RWPE1 (cell line): ENCODE data around the gene ATP8B4.

Source experiments
- CTCF ChIA-PET: fragments of 350-600 bp; sonication (Branson Sonifier 250); formaldehyde crosslinking; extraction: SDS; loops from one replicate; lab custom pipeline; 2021; lab: Yijun Ruan, JAX
- POLR2A ChIA-PET: fragments of 400-600 bp; formaldehyde crosslinking; extraction: SDS; loops from one replicate; lab custom pipeline; 2020; ENCODE audit warnings: antibody characterized with exemption; ENCODE audit not compliant: low non-redundant PET; lab: Yijun Ruan, JAX
- DNase-seq: peaks from one replicate; pipeline ENCODE4 v3.0.0; 2012; ENCODE audit warnings: low spot score
- H3K27ac ChIP-seq: fragments of 450-650 bp; 2 replicates; pipeline ENCODE4 v1.5.1; 2017
- CTCF ChIP-seq: fragments of 450-650 bp; conservative IDR thresholded peaks from 2 replicates; pipeline ENCODE4 v1.5.1; 2017; ENCODE audit warnings: low read depth, mild to moderate bottlenecking

ATP8B4 gene

GRCh38 chr15:50003786-50004334 is 115.2 kb downstream of the ATP8B4 start:
- ChIA-PET CTCF (interaction anchor here (0.6 to 1.5 kb wide), 6 partner anchors 9 to 768 kb away, joined by 4 to 12 read pairs (median 5); no protein-coding TSS in a partner anchor), POLR2A (no interaction called here)
- DNase-seq, result peak; percentile 86
- H3K27ac ChIP-seq, result no peak overlapping the region
- TF ChIP-seq CTCF, result peak; percentile 71

- H3K27ac ChIP-seq, result no peak overlapping the region
- ChIA-PET POLR2A (no interaction called here), CTCF (interaction anchor here (0.5 kb wide), 1 partner anchor 13 kb away, joined by 4 read pairs; no protein-coding TSS in a partner anchor)
- DNase-seq, result no peak
- TF ChIP-seq CTCF, result no peak
Measured at GRCh38 chr15:49991587-49991986, 127.4 kb downstream of the ATP8B4 start.

GRCh38 chr15:49990835-49991545 is 128.0 kb downstream of the ATP8B4 start:
- ChIA-PET POLR2A (no interaction called here), CTCF (interaction anchor here (0.5 kb wide), 1 partner anchor 13 kb away, joined by 4 read pairs; no protein-coding TSS in a partner anchor)
- TF ChIP-seq CTCF, result no peak
- no peak for DNase-seq
- H3K27ac ChIP-seq, result no peak overlapping the region

- CTCF ChIA-PET, result no interaction called here
- no peak for DNase-seq
- TF ChIP-seq CTCF, result no peak
- H3K27ac ChIP-seq, result no peak overlapping the region
- POLR2A ChIA-PET, result no interaction called here
Measured at GRCh38 chr15:49989498-49989897, 129.5 kb downstream of the ATP8B4 start.

GRCh38 chr15:49988766-49989165 is 130.3 kb downstream of the ATP8B4 start:
- ChIA-PET CTCF (interaction anchor here (0.6 kb wide), 1 partner anchor 693 kb away, joined by 3 read pairs; no protein-coding TSS in a partner anchor), POLR2A (no interaction called here)
- TF ChIP-seq CTCF, result no peak
- no peak overlapping the region for H3K27ac ChIP-seq
- no peak for DNase-seq

- TF ChIP-seq CTCF, result no peak
- DNase-seq, result no peak
- CTCF ChIA-PET, result no interaction called here
- POLR2A ChIA-PET, result no interaction called here
- no peak overlapping the region for H3K27ac ChIP-seq
Measured at GRCh38 chr15:49987896-49988295, 131.1 kb downstream of the ATP8B4 start.
